Limb (tissue), 2 donors: ENCODE measurements around the gene DNAAF5.
A peak's percentile ranks its signal among the peaks of the same experiment; 100 is the strongest.

ENCODE experiments used
- DNase-seq, 2 donors: peaks; one replicate each; pipeline ENCODE4 v3.0.0-alpha.2; 2016; ENCODE audit errors: extremely low spot score in 2 of 2

Gene DNAAF5

DNA sequence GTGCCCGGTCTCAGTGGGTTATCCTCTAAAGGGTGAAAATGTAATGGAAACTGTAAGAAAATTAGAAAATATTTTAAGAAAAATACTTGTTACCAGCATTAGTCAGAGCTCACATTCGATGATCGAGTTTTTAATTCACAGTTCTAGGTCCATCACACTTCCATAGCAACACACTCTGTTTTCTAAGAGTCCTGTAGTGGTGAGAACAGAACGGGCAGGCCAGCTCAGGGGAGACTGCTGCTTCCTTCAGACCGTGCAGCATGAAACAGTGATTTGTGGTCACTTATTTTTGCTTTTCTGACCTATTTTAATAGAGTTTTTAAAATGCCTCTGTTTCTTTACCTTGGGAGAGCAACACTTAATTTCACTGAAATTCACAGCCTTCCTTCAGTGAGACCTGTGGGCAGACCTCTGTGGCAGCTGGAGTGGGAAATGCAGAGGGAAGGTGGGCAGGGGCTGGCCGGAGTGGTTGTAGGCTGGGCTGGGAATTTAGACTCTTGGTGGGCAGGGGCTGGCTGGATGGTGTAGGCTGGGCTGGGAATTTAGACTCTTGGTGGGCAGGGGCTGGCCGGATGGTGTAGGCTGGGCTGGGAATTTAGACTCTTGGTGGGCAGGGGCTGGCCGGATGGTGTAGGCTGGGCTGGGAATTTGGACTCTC, 107.2 kb downstream of the DNAAF5 start:
- DNase-seq, result no peak

- peak in 1 of 2 donors; percentile 19 for DNase-seq
Measured at GRCh38 chr7:834277-834676, 107.8 kb downstream of the DNAAF5 start.

DNA sequence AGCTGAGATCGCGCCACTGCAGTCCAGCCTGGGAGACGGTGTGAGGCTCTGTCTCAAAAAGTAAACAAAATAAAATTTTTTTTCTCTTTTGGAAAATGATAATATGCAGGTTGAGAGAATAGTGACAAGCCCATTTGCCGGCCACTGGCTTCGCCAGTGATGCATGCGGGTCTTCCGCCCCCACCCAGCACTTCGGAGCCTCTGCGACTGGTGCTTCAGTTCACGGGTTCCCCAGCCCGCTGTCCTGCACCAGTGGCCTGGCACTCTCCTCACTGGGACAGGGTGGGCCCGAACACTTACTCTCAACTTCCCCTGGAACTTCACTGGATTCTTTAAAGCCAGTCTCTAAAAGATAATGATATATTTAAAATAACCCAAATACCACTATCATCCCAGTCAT, 108.5 kb downstream of the DNAAF5 start:
- no peak for DNase-seq

DNA sequence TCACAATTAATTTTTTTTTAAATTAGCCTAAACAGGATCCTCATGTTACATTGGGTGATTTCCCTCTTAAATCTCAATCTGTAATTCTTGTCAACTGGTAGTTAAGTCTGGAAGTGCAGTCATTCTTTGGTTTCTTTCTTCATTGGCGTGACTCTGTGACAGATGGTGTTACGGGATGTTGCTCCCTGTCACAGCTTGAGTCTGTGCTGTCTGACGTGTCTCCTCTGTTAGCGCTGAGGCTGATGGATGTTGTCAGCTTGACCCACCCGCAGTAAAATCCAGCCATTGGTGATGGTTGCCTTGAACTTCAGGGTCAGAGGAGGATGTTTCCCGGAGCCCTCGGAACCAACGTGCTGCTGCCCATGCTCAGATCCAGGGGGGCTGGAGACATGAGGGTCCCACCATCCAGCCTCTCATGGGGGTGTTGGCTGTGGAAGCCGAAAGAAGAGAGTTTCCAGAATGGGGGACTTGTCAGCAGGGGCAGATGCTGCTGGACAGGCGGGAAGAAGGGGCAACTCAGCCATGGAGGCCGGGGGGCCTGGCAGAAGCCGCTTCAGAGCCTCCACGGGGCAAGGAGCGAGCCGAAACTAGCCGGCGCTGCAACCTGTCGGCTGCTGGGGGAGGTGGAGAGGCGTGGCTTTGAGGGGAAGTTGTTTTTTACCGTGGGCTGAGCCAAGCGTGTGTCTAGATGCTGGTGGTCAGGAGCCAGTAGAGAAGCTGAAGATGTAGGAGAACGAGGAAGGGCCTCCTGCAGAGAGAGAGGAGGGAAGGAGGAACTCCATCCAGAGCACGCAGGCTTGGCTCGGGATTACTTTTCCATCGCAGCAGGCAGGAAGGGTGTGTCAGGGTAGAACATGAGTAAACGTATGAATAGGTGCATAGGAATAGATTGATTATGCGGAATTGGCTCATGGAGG, 109.2 kb downstream of the DNAAF5 start:
- no peak for DNase-seq
